ENCODE results near the gene PRUNE2.

PRUNE2 gene

DNA sequence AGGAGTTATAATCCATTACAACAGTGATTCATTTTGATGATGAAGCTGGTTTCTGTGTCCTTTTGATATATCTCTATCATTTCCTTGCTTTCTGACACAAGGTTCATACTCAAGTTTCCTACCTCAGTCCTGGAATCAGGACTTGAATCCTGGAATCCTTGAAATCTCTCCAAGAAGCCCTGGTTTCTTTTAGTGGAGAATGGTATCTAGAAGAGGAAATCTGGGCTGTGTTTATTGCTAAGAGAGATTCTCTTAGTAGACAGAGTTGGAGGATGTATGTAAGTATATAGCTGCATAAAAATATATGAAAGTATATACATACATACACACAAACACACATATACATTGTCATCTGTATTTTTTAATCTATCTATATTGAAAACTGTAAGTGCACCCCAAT, 332.5 kb downstream of the PRUNE2 start:
- DNase-seq (ENCODE audit: low spot score) = no peak

DNA sequence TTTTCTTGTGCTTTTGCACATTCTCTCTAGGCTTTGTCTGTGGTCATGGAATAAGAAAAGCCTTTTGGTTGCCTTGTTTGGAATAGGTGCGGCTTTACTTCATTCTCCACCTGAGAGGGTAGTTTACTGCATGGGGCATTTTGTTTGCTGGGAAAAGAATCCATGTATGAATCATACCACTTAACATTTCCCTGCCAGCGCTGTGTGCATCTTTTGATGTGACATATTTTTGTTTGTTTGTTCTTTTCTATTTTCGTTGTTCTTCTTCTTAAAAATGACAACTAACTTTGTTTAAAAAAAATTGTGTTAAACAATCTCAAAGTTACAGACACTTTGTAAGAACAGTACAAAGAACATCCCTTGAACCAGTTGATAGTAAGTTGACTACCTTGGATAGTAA, 333.8 kb downstream of the PRUNE2 start:
- DNase-seq (ENCODE audit: low spot score) = no peak

DNA sequence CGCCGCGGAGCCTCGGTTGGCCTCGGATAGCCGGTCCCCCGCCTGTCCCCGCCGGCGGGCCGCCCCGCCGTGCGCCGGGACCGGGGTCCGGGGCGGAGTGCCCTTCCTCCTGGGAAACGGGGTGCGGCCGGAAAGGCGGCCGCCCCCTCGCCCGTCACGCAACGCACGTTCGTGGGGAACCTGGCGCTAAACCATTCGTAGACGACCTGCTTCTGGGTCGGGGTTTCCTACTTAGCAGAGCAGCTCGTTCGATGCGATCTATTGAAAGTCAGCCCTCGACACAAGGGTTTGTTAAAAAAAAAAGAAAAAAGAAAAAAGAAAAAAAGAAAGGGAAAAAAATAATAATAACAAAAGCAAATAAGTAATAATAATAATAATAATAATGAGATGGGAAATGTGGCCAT, 334.2 kb downstream of the PRUNE2 start:
- no peak for DNase-seq (ENCODE audit: low spot score)

DNA sequence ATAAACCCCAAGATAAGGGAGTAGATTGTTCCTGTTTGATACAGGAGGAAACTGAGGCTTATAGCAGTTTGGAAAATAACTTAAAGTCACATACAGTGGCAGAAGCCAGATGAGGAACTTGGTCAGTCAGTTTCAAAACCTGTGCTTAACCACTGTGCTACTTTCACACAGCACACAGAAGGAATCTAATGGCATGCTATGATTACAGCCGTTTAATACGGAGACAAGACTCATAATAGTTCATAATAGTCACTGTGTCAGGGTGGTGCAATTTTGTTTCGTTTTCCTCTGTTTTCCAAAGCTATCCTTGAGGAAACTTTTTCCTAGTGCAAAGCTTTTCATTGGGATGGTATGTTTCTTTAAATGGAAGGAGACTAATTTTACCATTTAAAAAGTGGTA, 334.6 kb downstream of the PRUNE2 start:
- DNase-seq (ENCODE audit: low spot score) = no peak

DNA sequence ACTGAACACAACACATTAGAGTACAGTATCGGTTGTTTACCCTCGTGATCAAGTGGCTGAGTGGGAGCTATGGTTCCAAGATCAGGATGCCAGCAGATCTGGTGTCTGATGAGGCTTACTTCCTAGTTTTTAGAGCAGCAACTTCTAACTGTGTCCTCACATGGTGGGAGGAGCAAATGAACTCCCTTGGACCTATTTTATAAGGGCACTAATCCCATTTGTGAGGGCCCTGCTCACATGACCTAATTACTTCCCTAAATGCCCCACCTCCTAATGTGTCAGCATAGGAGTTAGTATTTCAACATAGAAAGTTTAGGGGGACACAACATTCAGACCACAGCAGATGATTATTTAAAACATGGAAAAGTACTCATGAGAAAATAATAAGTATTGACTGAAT, 335.1 kb downstream of the PRUNE2 start:
- DNase-seq (ENCODE audit: low spot score) = no peak

DNA sequence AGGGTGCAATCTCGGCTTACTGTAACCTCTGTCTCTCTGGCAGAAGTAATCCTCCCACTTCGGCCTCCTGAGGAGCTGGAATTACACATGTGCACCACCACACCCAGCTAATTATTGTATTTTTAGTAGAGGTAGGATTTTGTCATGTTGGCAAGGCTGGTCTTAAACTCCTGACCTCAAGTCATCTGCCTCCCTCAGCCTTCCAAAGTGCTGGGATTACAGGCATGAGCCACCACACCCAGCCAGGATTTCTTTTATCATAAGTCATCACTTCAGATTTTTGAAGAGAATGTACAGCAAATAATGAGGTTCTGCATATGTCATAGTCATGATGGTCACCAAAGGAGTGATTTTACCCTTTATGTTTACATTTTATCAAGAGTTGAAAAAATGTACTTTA, 338.8 kb downstream of the PRUNE2 start:
- no peak for DNase-seq (ENCODE audit: low spot score)

DNA sequence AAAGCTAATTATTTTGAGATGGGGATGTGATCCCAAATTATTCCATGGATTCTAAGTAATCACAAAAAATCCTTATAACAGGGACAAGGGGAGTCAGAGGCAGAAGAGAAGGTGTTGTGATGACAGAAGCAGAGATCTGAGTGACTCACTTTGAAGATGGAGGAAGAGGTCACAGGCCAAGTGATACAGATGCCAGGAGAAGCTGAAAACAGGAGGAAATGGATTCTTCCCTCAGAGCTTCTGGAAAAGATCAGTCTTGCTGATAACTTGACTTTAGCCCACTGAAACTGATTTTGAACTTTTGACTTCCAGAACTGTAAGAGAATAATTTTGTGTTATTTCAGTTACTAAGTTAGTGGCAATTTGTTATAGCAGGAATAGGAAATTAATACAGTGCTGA, 341.6 kb downstream of the PRUNE2 start:
- DNase-seq (ENCODE audit: low spot score) = no peak

DNA sequence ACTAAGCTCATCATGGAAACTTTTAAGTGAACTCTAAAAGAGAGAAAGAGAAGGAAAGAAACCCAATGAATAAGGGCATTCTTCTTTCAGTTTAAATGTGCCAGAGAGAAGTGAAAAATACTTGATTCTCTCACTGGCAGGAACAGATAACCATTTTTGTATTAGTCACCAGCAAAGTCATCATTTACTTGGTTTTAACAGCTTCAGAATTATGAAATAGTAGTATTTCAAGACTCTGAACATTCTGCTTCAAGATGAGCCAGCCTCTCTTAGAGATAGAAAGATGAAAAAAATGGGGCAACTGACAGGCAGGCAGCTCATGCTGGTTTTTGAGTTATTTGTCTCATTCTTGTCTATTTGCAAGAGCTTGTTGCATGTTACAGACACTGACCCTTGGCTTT, 343.4 kb downstream of the PRUNE2 start:
- no peak for DNase-seq (ENCODE audit: low spot score)

DNA sequence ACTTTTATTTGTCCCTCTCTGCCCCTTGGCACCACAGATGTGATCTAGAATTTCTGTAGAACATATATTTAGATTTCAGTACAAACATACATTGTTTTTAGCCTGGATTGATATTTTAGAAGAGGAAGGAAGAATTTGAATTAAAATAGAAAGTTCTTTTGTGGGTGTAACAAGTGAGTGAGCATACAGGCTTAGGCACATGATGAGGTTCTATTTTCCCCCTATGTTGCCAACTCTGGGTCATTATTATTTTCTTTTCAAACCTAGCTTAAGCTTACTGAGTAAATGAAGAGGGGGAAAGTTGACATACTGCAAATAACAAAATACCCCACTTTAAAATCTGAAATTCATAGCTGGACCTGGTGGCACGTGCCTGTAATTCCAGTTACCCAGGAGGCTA, 344.0 kb downstream of the PRUNE2 start:
- DNase-seq (ENCODE audit: low spot score) = no peak

Measured in hematopoietic multipotent progenitor cell treated with erythropoietin and hydrocortisone succinate and interleukin-3 and kit ligand, for 17 days (in vitro differentiated cells).